ENCODE data around the gene SMG5. TPM values are rescaled to one million over a fixed set of nuclear protein-coding genes. Genes with fewer than 3 reads are reported as not detected.

Gene SMG5
- total and polyA plus RNA-seq, 2 donors (not counting 1 experiment from before 2014, with no cell fraction given): 18.6 to 65.9 TPM

DNA sequence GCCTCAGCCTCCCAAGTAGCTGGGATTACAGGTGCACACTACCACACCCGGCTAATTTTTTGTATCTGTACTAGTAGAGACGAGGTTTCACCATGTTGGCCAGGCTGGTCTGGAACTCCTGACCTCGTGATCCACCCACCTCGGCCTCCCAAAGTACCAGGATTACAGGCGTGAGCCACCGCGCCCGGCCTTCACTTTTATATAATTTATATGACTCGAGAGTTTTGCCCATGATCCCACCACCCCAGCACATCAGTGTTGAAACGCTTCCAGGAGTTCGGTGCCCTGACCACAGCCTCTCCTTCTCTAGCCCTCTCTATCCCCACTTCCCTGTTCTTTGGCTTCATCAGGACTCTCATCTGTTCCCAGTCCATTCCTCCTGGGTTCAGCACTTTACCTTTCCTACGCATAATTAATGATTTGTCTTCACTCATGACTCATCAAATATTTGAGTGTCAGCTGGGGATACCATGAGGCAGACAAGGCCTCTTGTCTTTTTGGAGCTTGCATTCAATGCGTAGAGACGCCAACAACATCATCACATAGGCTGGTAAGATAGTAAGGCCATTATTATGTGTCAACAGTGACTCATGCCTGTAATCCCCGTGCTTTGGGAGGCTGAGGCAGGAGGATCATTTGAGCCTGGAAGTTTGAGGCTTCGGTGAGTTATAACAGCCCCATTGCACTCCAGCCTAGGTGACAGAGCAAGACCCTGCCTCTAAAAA is 68.4 kb downstream of the SMG5 start:
- peak overlapping the region; percentile 9 for H3K27ac ChIP-seq (ENCODE audit: insufficient read depth, low read length)
- TF ChIP-seq, protein P1, sequence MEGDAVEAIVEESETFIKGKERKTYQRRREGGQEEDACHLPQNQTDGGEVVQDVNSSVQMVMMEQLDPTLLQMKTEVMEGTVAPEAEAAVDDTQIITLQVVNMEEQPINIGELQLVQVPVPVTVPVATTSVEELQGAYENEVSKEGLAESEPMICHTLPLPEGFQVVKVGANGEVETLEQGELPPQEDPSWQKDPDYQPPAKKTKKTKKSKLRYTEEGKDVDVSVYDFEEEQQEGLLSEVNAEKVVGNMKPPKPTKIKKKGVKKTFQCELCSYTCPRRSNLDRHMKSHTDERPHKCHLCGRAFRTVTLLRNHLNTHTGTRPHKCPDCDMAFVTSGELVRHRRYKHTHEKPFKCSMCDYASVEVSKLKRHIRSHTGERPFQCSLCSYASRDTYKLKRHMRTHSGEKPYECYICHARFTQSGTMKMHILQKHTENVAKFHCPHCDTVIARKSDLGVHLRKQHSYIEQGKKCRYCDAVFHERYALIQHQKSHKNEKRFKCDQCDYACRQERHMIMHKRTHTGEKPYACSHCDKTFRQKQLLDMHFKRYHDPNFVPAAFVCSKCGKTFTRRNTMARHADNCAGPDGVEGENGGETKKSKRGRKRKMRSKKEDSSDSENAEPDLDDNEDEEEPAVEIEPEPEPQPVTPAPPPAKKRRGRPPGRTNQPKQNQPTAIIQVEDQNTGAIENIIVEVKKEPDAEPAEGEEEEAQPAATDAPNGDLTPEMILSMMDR (conservative IDR thresholded peaks at IDR 0.05 in 1 of 2, IDR thresholded peaks at IDR 0.05 in 1 of 2; ENCODE audit: low read depth in 1 of 2, low read length in 2 of 2): no peak
- TF ChIP-seq EZH2 (IDR thresholded peaks at IDR 0.05; ENCODE audit: low read length, missing control alignments): no peak
- peaks cover 2% of the 10 kb centered on the region for H3K79me2 ChIP-seq (ENCODE audit: control insufficient read depth, insufficient read depth, low read length)
- H3K4me1 ChIP-seq (ENCODE audit: control insufficient read depth, extremely low read depth, insufficient read depth, low read length): peaks cover 2% of the 10 kb centered on the region
- H3K36me3 ChIP-seq (ENCODE audit: control insufficient read depth, insufficient read depth, low read length): peaks cover 7% of the 10 kb centered on the region
- H4K20me1 ChIP-seq (ENCODE audit: control insufficient read depth, extremely low read depth, insufficient read depth, low read length): no peaks in the 10 kb centered on the region
- DNase-seq (ENCODE audit: low read depth in 2 of 2): peak; percentile 9 to 89
- H3K9me3 ChIP-seq (ENCODE audit: control insufficient read depth, insufficient read depth, low read depth, low read length): no peaks in the 10 kb centered on the region
- H3K27me3 ChIP-seq (ENCODE audit: control insufficient read depth, insufficient read depth, low read length): no peaks in the 10 kb centered on the region
- no peak overlapping the region for H2AFZ ChIP-seq (ENCODE audit: low read length)
- H3K9ac ChIP-seq (ENCODE audit: insufficient read depth, low read length): no peak overlapping the region
- peak overlapping the region in 2 of 4 experiments; percentile 74 to 95 for H3K4me3 ChIP-seq (replicated peaks in 1 of 4; ENCODE audit: control extremely low read depth in 1 of 4, insufficient read depth in 1 of 4, low read depth in 3 of 4, low read length in 4 of 4)
- H3K4me2 ChIP-seq (ENCODE audit: extremely low read depth, insufficient read depth, low read length): peak overlapping the region; percentile 52

DNA sequence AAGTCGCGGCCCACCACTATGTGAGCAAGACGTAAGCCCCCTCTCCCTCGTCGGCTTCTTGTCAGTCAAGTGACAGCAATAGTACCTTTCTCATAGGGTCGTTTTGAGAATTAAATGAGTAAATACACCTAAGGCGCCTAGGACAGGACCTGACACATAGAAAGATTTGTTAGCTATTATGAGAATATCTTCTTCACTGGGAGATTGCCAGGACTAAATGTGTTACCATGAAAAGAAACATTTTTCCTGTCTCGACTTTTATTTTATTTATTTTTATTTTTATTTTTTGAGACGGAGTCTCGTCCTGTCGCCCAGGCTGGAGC is 69.0 kb downstream of the SMG5 start:
- H3K36me3 ChIP-seq (ENCODE audit: control insufficient read depth, insufficient read depth, low read length): peaks cover 7% of the 10 kb centered on the region
- peak overlapping the region; percentile 70 to 95 (median 72) for H3K4me3 ChIP-seq (replicated peaks in 1 of 4; ENCODE audit: control extremely low read depth in 1 of 4, insufficient read depth in 1 of 4, low read depth in 3 of 4, low read length in 4 of 4)
- DNase-seq (ENCODE audit: low read depth in 2 of 2): no peak
- H3K9me3 ChIP-seq (ENCODE audit: control insufficient read depth, insufficient read depth, low read depth, low read length): no peaks in the 10 kb centered on the region
- peaks cover 2% of the 10 kb centered on the region for H3K79me2 ChIP-seq (ENCODE audit: control insufficient read depth, insufficient read depth, low read length)
- no peak for TF ChIP-seq EZH2 (IDR thresholded peaks at IDR 0.05; ENCODE audit: low read length, missing control alignments)
- TF ChIP-seq, protein P1 (conservative IDR thresholded peaks at IDR 0.05 in 1 of 2, IDR thresholded peaks at IDR 0.05 in 1 of 2; ENCODE audit: low read depth in 1 of 2, low read length in 2 of 2): no peak
- peak overlapping the region; percentile 92 for H3K9ac ChIP-seq (ENCODE audit: insufficient read depth, low read length)
- H3K4me2 ChIP-seq (ENCODE audit: extremely low read depth, insufficient read depth, low read length): peak overlapping the region; percentile 95
- no peaks in the 10 kb centered on the region for H3K27me3 ChIP-seq (ENCODE audit: control insufficient read depth, insufficient read depth, low read length)
- peak overlapping the region; percentile 97 for H3K27ac ChIP-seq (ENCODE audit: insufficient read depth, low read length)
- no peaks in the 10 kb centered on the region for H4K20me1 ChIP-seq (ENCODE audit: control insufficient read depth, extremely low read depth, insufficient read depth, low read length)
- peak overlapping the region; percentile 99 for H2AFZ ChIP-seq (ENCODE audit: low read length)
- H3K4me1 ChIP-seq (ENCODE audit: control insufficient read depth, extremely low read depth, insufficient read depth, low read length): peaks cover 2% of the 10 kb centered on the region

DNA sequence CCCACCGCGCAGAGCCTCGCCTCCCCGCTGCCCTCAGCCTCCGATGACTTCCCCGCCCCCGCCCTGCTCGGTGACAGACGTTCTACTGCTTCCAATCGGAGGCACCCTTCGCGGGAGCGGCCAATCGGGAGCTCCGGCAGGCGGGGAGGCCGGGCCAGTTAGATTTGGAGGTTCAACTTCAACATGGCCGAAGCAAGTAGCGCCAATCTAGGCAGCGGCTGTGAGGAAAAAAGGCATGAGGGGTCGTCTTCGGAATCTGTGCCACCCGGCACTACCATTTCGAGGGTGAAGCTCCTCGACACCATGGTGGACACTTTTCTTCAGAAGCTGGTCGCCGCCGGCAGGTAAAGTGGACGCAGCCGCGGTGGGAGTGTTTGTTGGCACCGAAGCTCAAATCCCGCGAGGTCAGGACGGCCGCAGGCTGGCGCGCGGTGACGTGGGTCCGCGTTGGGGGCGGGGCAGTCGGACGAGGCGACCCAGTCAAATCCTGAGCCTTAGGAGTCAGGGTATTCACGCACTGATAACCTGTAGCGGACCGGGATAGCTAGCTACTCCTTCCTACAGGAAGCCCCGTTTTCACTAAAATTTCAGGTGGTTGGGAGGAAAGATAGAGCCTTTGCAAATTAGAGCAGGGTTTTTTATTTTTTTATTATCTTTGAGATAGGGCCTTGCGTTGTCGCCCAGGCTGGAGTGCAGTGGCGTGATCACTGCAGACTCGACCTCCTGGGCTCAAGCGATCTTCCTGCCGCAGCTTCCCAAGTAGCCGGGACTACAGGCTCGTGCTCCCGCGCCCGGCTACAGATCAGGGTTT is 69.6 kb downstream of the SMG5 start, which contains the start of gene PMF1:
TSS of gene PMF1 (plus strand) at position 175 of the 811 bp plus-strand sequence. CDS start at position 184, 9 bp downstream.
- Histone ChIP-seq H3K27me3 (ENCODE audit: control insufficient read depth, insufficient read depth, low read length) (no peaks in the 10 kb centered on the region), H4K20me1 (ENCODE audit: control insufficient read depth, extremely low read depth, insufficient read depth, low read length) (no peaks in the 10 kb centered on the region), H3K4me3 (replicated peaks in 1 of 4; ENCODE audit: control extremely low read depth in 1 of 4, insufficient read depth in 1 of 4, low read depth in 3 of 4, low read length in 4 of 4) (peak within 1 kb of the TSS; percentile 70 to 95 (median 72)), H3K27ac (ENCODE audit: insufficient read depth, low read length) (peak within 1 kb of the TSS; percentile 97), H3K4me2 (ENCODE audit: extremely low read depth, insufficient read depth, low read length) (peak within 1 kb of the TSS; percentile 95), H3K9me3 (ENCODE audit: control insufficient read depth, insufficient read depth, low read depth, low read length) (no peaks in the 10 kb centered on the region), H3K9ac (ENCODE audit: insufficient read depth, low read length) (peak within 1 kb of the TSS; percentile 92), H2AFZ (ENCODE audit: low read length) (peak within 1 kb of the TSS; percentile 99), H3K36me3 (ENCODE audit: control insufficient read depth, insufficient read depth, low read length) (peaks cover 7% of the 10 kb centered on the region), H3K79me2 (ENCODE audit: control insufficient read depth, insufficient read depth, low read length) (peaks cover 2% of the 10 kb centered on the region), H3K4me1 (ENCODE audit: control insufficient read depth, extremely low read depth, insufficient read depth, low read length) (peaks cover 2% of the 10 kb centered on the region)
- peak; percentile 95 to 96 for DNase-seq (ENCODE audit: low read depth in 2 of 2)
- TF ChIP-seq EZH2 (IDR thresholded peaks at IDR 0.05; ENCODE audit: low read length, missing control alignments): no peak
- TF ChIP-seq, protein P1 (conservative IDR thresholded peaks at IDR 0.05 in 1 of 2, IDR thresholded peaks at IDR 0.05 in 1 of 2; ENCODE audit: low read depth in 1 of 2, low read length in 2 of 2): no peak
